Measurements from ENCODE around the gene SLC16A4.
A peak's percentile ranks its signal among the peaks of the same experiment; 100 is the strongest.

GRCh38 chr1:110412576-110412975, 21.8 kb upstream of the SLC16A4 start:
- TF ChIP-seq, protein P1, sequence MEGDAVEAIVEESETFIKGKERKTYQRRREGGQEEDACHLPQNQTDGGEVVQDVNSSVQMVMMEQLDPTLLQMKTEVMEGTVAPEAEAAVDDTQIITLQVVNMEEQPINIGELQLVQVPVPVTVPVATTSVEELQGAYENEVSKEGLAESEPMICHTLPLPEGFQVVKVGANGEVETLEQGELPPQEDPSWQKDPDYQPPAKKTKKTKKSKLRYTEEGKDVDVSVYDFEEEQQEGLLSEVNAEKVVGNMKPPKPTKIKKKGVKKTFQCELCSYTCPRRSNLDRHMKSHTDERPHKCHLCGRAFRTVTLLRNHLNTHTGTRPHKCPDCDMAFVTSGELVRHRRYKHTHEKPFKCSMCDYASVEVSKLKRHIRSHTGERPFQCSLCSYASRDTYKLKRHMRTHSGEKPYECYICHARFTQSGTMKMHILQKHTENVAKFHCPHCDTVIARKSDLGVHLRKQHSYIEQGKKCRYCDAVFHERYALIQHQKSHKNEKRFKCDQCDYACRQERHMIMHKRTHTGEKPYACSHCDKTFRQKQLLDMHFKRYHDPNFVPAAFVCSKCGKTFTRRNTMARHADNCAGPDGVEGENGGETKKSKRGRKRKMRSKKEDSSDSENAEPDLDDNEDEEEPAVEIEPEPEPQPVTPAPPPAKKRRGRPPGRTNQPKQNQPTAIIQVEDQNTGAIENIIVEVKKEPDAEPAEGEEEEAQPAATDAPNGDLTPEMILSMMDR (IDR thresholded peaks at IDR 0.05), result peak in 1 of 3 donors; percentile 46
- TF ChIP-seq POLR2A (IDR thresholded peaks at IDR 0.05), result no peak

All from lower leg skin (tissue), 3 donors.